HTR-8/SVneo (cell line): ENCODE results near the gene PNRC1.
"Not testable (repeated sequence)": the region's sequence is repeated elsewhere in the genome, so short reads cannot be mapped to it uniquely, and the experiment has no call there.

Source experiments
- DNase-seq: peaks from one replicate; pipeline ENCODE4 v3.0.0; 2011; ENCODE audit warnings: low spot score, mixed read lengths; ENCODE audit not compliant: insufficient read length
- FAIRE-seq: peaks from 2 replicates; lab custom pipeline; 2011; peaks lifted over from hg19 to GRCh38; lab: Jason Lieb, UNC

Gene PNRC1

DNA sequence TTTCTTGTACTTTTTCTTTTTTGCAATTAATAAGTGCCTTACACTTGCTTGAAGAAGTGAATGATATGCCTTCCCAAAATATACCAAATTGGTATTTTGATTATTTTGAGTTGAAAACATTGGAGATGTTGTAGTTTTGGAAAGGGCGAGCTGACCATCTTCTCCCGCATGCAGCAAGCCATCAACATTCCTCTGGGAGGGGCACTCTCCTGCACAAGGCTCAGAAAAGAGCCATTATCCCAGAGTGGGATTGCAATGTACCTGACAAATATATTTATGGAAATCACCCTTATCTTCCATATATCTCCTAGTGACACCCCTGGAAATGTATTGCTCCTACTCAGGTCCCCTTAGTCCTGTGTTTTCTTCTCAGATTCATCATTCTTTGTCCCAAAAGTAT lies 22.8 kb upstream of the PNRC1 start:
- no peak for FAIRE-seq
- DNase-seq: no peak

DNA sequence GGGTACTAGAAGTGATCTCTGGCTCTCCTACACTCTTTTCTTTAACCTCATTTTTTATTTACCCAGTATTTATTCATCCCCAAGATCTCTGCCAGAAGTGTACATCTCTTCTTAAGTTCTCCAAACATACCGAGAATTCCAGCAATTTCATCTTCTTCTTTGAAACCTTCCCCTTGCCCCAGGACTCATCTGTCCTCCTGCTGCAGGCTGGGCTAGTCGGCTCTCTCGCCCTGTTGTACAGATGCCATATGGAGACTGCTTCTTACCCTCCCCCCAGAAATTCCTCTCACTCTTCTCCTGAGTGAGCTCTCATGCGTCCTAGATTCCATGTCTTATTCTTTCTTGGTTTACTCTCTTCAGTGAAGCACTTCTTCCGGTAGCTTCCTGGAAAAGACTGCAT lies 21.9 kb upstream of the PNRC1 start:
- no peak for DNase-seq
- no peak for FAIRE-seq

DNA sequence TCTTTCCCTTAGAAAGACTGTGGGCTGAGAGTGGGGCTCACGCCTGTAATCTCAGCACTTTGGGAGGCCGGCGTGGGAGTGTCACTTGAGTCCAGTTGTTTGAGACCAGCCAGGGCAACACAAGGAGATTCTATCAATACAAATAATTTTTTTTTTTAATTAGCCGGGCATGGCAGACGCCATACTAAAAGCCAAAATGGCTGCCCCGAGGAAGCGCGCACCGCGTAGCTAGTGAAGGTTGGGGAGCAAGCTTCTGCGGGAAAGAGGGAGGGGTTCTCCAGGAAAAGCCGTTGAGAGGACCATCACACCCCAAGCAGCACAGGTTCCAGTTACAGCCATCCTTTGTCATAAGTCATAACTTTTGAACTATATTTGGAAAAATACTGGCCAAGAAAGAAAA lies 21.3 kb upstream of the PNRC1 start:
- FAIRE-seq (no peak), DNase-seq (no peak)

GRCh38 chr6:89063881-89064280 lies 16.7 kb upstream of the PNRC1 start:
- FAIRE-seq: no peak

GRCh38 chr6:89064931-89065330 lies 15.6 kb upstream of the PNRC1 start:
- not testable (repeated sequence) for DNase-seq, FAIRE-seq

More at GRCh38 chr6:89063881-89064280, 16.7 kb upstream of the PNRC1 start:
- no peak for DNase-seq

GRCh38 chr6:89066121-89066520 lies 14.4 kb upstream of the PNRC1 start:
- not testable (repeated sequence) for DNase-seq, FAIRE-seq

GRCh38 chr6:89066940-89067646 lies 13.5 kb upstream of the PNRC1 start:
- FAIRE-seq (no peak), DNase-seq (no peak)

GRCh38 chr6:89067796-89068195 lies 12.8 kb upstream of the PNRC1 start:
- FAIRE-seq (no peak), DNase-seq (no peak)

- FAIRE-seq (no peak), DNase-seq (no peak)
These were observed 11.9 kb upstream of the PNRC1 start for GRCh38 chr6:89068695-89069094.

GRCh38 chr6:89069536-89070163 lies 10.9 kb upstream of the PNRC1 start:
- FAIRE-seq: no peak

GRCh38 chr6:89071036-89071435 lies 9.5 kb upstream of the PNRC1 start:
- FAIRE-seq (no peak), DNase-seq (no peak)

More at GRCh38 chr6:89069536-89070163, 10.9 kb upstream of the PNRC1 start:
- DNase-seq: no peak

DNA sequence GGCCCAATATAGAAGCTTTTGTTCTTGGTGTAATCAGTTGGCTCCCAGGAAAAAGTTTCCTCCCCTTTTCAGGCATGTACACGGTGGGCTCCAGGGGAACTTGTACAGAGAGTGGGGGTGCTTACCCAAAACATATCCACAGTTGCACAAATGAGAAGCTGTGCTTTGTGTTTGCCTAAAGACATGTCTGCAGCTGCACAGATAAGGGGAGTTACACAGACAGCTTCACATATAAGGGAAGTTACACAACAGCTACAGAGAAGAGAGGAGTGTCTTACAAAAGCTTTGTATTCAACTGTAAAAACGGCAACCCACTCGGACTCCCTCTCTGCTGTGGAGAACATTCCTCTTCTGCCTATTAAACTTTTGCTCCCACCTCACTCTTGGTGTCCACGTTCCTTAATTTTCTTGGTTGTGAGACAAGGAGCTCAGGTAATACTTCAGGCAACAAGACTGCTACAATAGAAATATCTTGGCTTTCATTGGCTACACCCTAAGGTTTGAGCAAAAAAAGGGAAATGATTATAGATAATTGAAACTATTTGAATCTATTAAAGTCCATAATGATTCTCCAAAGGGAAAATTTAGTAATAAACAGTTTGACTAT lies 7.4 kb upstream of the PNRC1 start:
- DNase-seq (no peak), FAIRE-seq (no peak)

GRCh38 chr6:89073840-89074239 lies 6.7 kb upstream of the PNRC1 start:
- FAIRE-seq (no peak), DNase-seq (no peak)

DNA sequence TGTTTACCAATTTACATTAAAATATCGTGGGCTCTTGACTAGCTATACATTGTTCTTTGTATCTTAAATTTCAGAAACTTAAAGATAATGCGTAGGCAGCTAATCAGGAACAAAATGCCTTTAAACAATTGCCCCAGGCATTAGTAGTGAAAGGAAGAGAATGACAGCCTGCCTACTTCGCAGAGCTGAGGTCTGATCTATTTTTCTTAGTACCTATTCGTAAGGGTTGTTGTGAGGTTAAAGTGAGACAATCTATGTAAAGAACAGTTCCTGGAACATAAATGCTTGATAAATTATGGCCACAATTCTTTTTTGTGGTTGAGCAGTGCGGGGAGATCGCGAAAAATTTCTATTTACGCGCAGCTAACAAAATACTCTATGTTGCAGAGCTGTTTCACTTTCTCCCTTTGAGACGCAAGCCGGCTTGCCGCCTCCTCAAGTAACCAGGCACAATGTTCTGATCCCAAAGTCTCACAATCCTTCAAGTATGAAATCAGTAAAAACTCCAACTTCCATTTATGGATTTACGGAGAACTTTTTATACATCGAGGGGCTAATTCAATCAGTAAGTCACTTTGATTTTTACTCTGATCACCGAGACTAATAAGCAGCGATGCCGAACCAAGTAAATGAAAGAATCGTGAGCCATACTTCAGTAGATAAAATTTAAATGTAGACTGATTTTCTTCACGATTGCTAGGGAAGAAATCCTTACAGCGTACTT lies 878 bp upstream of the PNRC1 start:
- DNase-seq (peak; percentile 29), FAIRE-seq (no peak)

- DNase-seq (no peak), FAIRE-seq (no peak)
These were observed 525 bp downstream of the PNRC1 start for GRCh38 chr6:89081129-89081422.

GRCh38 chr6:89081423-89082322 lies 1.1 kb downstream of the PNRC1 start:
- FAIRE-seq (no peak), DNase-seq (peak; percentile 79)

DNA sequence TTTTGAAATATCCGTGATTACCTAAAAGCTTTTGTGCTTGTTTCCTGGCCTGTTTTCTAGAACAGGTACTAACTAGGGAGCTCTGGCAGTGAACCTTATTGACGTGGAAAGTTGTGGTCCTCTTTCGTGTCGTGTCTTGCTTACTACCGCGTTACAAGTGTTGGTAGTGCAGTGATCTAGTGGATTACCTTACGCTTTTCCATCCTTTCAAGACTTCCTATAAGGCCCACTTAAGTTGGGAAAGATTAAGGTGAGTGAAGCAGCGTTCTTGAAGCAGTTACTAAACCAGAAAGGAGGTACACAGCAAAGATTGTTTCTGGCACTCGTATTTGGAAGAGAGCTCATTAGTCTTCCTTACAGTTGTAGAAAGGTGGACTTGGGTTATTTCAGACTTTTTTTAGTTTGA lies 1.9 kb downstream of the PNRC1 start:
- DNase-seq (no peak), FAIRE-seq (no peak)

DNA sequence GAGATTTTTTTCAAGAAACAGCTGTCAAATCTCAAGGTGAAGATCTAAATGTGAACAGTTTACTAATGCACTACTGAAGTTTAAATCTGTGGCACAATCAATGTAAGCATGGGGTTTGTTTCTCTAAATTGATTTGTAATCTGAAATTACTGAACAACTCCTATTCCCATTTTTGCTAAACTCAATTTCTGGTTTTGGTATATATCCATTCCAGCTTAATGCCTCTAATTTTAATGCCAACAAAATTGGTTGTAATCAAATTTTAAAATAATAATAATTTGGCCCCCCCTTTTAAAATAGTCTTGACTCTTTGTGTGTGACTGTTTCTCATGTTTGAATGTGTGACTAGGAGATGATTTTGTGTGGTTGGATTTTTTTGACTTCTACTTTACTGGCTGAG lies 4.0 kb downstream of the PNRC1 start:
- FAIRE-seq (no peak), DNase-seq (no peak)

DNA sequence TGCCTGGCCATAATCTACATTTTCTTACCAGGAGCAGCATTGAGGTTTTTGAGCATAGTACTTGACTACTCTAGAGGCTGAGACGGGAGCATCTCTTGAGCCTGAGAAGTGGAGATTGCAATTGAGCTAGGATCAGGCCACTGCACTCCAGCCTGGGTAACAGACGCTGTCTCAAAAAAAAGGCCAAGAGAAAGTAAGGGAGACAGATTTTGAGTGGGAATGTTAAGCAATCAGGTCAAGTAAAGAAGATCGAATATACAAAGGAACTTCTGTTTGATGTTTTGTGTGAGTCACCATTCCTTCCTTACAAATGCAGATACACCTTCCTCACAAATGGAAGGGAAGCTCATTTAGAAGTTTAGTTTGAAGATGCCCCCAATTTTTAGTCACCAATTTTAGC lies 4.4 kb downstream of the PNRC1 start:
- DNase-seq (no peak), FAIRE-seq (no peak)
